HG02759 (cell line): Measurements from ENCODE around the gene PLEKHF1.

Source experiments
- ATAC-seq: cut with Tn5 transposase; IDR thresholded peaks from one replicate; pipeline ENCODE4 v1.9.1; 2021; ENCODE audit warnings: mild to moderate bottlenecking, moderate library complexity; ENCODE audit not compliant: unreplicated experiment

PLEKHF1 gene

DNA sequence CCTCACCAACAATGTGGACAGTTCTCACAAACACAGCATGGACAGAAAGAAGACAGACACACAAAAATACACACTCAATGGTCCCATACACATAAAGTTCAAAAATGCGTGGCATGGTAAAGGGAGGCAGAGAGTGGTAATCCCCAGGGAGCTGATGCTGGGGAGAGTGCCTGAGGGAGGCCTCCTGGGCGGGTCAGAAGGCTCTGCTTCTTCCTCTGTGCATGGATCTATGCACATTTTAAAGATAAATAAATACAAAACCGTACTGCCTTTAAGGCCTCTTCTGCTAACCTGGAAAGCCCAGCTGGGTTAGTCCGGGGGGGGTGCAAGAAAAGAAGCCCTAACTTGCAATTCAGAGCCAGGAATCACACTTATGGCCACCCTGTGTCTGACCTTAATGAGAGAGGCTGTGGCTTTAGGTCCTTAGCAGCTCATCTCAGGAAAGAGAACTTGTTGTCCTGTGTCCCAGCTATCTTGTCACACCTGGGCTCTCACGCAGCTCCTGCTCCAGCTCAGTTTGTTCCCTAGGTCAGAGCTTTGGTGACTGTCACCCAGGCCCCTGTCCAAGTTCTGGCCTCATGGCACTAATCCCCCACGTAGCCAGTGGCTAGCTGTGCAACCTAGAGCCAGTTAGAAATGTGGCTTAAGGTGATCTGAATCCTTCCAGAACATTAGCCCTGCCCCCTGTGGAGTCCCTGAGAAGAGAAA lies 30.7 kb upstream of the PLEKHF1 start:
- ATAC-seq = no peak

DNA sequence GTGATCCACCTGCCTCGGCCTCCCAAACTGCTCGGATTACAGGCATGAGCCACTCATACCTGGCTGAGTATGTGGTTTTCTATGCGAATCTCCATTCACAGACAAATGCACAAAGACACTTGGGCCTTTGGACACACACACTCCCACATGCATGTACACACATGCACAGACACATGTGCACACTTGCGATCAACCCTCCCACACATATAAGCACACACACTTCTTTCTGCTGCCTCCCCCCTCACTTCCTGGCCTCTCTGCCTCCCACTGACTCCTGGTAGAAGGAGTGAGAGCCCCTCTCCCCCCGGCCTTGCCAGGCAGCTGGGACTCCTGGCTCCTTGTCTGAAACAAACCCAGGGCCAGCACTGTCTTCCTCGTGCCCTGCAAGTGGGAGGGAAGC lies 29.3 kb upstream of the PLEKHF1 start:
- no peak for ATAC-seq

DNA sequence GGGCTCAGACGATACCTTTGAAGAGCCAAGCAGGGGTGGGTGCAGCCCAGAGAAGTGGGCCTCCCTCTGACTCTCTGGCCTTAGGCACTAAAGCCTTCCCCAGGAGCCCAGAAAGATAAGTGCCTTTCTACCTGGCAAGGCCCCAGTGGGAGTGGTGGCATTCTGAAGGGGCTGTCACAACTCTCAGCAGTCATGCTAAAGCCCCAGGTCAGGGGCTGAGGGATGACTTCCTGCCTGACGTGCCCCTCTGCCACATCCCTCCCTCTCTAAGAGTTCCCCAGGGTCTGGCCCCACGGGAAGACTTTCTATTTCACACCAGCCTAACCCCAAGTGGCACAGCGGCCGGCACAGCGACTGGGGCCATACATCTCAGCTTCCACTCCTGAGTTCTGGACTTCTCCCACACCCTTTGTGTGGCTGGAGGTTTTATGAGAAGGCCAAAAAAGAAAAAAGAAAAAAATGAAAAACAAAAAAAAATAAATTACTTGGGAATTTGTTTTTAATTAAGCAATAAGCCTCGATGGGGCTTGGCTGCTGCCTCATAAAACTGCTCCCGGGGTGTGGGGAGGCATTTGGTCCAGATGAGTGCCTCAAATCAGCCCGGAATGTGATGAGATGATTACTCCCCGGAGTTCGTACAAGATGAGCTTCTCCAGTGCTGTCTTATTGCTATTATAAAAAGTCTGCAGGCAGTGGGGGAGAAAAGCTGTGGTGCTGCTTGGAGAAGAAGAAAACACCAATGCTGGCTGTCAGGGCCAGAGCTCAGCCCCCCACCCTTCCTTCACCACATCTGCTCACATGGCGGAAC lies 28.5 kb upstream of the PLEKHF1 start:
- ATAC-seq = no peak

DNA sequence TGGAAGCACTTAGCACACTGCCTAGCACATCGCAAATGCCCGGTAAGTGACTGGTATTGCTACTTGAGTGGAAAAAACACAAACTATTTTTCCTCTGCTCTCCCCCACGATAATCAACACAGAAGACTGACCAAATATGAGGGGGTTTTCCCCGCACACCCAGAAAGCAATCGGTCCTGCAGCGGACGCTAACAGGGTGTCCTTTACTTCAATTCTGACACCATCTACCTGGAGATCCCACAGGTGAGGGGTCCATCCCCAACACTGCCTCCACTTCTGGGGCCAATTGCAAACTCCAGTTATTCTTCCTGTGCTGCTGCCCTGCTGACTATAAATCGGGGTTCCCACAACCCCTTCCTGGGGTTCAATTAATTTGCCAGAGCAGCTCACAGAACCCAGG lies 26.2 kb upstream of the PLEKHF1 start:
- no peak for ATAC-seq

DNA sequence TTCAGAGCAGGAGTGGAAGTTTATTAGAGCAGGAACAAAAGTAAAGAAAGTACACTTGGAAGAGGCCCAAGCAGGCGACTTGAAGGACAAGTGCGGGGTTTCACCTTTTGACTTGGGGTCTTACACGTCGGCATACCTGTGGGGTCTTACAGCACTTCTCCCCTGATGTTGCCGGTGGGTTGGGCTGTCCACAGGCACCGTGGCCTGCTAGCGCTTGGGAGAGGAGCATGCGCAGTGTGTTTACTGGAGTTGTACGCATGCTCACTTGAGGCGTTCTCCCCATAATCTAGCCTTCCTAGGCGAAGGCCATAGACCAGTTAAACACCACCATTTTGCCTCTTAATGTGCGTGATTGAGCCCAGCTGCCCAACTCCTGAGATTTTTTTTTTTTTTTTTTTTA lies 25.0 kb upstream of the PLEKHF1 start:
- no peak for ATAC-seq

DNA sequence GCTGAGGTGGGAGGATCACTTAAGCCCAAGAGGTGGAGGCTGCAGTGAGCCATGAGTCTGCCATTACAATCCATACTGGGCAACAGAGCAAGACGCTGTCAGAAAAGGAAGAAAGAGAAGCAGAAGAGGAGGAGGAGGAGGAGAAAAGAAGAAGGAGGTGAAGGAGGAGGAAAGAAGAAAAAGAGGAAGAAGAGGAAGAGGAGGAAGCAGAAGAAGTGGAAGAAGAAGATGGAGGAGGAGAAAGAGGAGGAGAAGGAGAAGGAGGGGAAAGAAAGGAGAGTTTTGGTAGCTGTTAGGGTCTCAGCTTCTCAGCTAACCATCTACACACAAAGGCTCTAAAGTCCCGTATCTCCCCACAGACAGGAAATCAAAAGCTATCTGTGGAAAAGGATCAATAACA lies 23.7 kb upstream of the PLEKHF1 start:
- no peak for ATAC-seq

DNA sequence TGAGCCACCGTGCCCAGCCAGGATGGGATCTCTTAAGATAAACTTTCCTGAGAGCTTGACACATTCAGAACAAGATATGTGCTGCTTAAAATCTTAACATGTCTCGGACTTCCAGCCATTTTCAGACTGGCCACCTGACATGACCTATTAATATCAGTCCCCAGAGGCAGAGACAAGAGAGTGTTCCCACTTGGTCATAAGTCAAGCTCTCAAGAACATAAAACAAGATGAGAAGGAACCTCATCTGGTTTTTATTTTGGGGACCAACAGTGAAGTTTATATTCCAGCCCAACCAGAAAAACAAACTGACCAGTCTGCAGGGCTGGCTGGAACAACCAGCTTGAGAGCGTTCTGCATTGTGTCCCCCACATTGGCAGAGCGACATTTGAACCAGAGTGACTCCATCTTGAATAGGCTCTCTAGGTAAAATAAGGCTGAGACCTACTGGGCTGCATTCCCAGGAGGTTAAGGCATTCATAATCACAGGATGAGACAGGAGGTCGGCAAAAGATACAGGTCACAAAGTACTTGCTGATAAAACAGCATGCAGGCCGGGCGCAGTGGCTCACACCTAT lies 21.8 kb upstream of the PLEKHF1 start:
- ATAC-seq = no peak

DNA sequence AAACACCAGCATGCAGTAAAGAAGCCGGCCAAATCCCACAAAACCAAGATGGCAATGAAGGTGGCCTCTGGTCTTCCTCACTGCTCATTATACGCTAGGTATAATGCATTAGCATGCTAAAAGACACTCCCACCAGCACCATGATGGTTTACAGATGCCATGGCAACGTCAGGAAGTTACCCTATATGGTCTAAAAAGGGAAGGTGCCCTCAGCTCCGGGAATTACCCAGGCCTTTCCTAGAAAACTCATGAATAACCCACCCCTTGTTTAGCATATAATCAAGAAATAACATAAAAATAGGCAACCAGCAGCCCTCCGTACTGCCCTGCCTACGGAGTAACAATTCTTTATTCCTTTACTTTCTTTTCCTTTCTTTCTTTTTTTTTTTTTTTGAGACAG lies 21.1 kb upstream of the PLEKHF1 start:
- ATAC-seq = no peak

DNA sequence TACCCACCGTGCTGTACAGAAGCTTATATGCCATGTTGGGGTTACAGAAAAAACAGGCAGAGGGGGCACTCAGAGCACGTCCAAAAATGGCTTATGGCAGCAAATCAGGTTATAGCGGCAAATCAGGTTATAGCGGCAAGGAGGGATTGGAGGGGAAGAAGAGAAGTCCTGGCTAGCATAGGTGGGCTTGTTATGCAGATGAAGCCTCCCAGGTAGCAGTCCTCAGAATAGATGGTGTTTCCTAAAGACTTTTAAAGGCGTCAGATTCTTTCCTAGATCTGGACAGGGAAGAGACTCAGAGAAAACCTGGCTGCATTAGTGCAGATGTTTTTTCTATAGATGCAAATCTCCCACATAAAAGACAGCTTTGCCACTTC lies 19.8 kb upstream of the PLEKHF1 start:
- ATAC-seq = no peak

DNA sequence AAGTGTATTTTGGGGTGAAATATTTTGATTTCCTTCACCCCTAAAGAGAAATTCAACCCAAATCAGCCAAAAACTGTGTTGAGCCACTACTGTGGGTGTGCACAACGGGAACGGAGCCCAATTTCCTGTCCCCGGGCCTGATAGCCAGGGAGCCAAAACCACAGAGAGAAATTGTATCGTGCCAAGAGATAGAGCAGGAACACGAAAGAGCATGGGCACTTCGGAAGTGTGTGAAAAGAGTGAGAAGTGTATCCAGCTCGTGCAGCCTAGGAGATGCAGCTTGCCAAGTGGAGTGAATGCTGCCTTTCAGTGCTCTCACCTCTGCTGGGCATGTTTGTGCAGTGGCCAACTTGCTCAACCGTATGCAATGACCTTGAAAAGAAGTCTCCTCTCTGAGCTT lies 19.4 kb upstream of the PLEKHF1 start:
- no peak for ATAC-seq

DNA sequence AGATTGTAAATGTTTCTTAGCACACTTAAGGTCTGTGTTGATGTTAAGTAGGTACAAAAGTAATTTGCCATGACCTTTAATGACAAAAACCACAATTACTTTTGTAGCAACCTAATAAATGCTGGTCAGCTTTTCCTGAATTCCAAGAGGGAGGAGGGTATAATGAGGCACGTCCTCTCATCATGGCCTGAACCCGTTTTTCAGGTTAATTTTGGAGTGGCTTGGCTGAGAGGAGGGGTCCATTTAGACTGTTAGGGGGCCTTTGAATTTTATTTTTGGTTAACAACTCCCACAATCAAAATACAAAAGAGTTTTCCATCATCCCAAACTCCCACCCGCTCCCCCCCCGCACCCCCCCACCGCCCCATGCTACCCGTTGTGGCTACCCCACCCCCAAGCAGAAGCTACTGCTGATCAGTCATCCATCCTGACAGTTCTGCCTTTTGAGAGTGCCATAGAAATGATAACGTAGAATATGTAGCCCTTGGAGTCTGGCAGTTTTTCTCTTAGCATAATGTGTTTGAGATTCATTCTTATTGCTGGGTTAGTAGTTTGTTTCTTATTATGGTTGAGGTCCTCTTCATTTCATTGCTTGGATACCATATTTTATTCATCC lies 14.4 kb upstream of the PLEKHF1 start:
- no peak for ATAC-seq

DNA sequence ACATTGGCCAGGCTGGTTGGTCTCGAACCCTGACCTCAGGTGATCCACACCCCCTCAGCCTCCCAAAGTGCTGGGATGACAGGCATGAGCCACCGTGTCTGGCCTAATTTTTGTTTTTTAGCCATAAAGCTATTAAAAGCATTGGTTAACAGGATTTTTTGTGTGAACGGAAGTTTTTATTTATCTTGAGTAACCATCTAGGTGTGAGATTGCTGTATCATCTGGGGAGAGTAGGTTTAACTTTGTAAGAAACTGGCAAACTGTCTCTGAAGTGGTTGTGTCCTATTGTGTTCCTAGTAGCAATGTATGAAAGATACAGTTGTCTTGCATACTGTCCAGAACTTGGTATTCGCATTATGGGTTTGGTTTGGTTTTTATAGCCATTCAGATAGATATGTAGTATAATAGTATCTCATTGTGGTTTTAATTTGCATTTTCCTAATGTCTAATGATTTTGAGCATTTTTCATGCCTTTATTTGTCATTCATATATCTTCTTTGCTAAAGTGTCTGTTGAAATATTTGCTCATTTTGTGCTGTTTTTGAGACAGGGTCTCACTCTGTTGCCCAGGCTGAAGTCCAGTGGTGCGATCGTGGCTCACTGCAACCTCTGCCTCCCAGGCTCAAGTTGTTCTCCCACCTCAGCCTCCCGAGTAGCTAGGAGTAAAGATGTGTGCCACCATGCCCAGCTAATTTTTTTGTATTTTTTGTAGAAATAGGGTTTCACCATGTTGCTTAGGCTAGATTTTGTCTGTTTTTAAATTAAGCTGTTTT lies 13.5 kb upstream of the PLEKHF1 start:
- no peak for ATAC-seq

DNA sequence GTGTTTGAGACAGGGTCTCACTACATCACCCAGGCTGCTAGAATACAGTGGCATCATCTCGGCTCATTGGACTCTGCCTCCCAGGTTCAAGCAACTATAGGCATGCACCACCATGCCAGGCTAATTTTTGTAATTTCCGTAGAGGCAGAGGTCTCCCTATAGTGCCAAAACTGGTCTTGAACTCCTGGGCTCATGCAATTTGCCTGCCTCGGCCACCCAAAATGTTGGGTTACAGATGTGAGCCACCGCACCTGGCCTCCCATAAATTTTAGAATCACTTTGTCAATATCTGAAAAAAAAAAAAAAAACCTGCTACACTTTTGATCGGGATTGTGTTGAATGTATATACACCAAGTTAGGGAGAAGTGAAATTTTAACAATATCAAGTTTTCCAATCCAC lies 11.9 kb upstream of the PLEKHF1 start:
- ATAC-seq = no peak

DNA sequence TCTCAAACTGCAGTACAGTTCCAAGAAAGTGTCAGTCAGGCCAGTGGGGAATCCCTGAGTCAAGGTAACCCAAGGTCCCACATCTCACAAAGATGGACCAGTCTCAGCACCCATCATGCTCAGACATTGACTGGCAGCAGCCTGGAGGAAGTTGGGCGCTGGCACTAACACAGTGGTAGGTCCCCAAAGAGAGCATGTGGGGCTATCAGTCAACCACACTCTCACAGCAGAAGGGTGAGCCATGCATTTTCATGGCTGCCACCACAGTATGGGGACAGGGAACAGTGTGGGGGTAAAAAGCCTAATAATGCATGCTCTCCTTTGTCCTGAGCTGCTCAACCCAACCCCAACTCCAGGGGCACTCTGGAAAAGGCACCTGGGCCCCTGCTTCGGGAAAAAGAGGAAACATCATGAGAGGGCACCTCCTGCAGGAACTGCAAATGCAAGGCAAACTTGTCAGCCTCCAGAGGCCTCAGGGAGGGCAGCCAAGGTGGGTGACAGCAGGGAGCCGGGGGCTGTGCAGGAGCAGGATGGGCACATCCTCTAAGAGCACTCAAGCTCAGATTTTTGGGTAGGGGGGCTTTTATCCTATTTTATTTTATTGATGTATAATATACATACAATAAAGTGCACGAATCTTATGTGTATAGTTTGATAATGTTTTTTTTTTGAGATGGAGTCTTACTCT lies 9.5 kb upstream of the PLEKHF1 start:
- ATAC-seq = no peak

DNA sequence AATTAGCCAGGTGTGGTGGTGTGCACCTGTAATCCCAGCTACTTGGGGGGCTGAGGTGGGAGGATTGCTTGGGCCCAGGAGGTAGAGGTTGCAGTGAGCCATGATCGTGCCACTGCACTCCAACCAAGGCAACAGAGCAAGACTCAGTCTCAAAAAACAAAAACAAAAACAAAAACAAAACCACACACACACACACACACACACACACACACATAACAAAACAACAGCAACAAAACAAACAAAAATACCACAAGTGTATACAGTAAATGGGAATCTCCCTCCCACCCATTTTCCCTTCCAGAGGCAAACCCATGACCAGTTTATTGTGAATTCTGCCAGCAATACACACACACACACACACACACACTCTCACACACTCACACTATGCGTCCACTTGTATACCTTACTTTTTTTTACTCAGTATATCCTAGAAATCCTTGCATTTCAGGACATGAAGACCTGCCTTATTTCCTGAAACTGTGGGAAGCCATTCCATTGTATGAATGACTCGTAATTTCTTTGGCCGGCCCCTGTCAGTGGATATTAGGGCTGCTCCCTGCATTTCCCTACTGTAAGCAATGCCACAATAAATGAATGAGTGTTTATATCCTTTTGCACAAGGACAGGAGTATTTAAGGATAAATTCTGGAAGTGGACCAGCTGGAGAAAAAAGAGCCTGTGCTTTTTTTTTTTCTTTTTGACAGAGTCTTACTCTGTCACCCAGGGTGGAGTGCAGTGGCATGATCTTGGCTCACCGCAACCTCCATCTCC lies 6.9 kb upstream of the PLEKHF1 start:
- no peak for ATAC-seq

DNA sequence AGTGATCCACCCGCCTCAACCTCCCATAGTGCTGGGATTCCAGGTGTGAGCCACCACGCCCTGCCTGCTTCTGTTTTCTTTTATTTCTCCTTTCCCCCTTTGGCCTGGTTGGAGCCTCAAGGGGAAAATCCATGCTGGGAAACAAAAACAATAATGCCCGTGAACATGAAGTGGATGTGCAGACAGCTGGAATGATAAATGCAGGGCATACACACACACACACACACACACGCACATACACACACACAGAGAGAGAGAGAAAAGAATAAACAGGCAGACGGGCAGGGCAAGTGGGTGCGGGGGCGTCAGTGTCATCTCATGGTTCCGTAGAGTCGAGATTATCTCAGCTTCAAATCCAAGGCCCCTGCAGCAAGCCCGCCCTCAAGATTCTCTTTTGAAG lies 4.4 kb upstream of the PLEKHF1 start:
- no peak for ATAC-seq

DNA sequence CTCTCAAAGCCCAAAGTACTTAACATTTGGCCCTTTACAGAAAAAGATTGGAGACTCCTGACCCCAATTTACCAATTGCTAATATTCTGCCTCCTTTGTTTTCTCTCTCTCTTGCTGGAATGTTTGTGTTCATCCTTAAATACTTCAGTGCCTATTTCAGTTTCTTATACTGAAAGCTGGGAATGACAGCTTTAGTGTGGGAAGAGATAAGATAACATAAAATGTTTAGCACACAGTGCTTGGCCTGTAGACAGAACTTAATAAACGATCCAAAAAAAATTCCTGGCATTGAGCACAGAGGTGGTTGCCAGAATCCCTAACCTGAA lies 3.0 kb upstream of the PLEKHF1 start:
- ATAC-seq = no peak

DNA sequence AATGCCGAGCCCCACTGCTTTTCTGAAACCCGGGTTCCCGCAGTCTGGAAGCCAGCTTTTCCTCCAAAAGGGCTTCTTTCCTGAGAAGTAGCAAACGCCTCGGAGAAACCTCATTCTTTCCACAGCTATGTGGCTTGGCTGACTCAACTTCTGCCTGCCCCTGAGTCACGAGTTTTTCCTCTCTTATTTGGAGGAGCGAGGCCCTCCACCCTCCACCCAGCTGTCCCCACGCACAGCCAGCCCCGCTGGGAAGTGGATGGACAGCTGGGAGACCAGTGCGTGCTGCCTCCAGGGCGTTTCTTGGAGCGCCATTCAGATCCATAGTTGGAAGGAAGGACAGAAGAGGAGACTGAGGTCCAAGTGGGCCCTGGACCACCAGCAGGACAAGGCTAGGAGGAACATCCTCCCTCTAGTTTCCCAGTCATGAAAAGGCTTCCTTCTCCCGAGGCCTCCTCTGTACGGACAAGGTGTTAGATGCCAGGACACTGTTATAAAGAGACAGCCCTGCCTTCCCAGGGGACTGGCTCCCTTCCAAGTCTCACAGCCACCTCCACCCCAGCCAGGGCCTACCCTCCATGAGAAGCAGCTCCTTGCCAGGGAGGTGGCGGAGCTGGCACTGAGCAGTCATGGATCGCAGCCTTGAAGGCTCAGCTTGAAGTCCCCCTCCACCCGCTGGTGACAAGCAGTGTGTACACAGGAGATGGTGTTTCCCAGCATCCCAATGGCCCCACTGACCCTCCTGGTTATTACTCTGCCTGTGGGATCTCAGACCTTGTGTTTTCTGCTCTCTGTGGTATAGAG lies 2.5 kb upstream of the PLEKHF1 start:
- ATAC-seq = no peak
